GM12873 (cell line): ENCODE results near the gene GPR84.

Source experiments
- TF ChIP-seq, protein P1 (sequence below): IDR thresholded peaks from 2 replicates; pipeline ENCODE4 v1.5.1; 2012; ENCODE audit warnings: low read depth, mild to moderate bottlenecking, moderate library complexity, low read length, control low read depth; ENCODE audit not compliant: insufficient read depth; ENCODE audit errors: missing control alignments

GPR84 gene

DNA sequence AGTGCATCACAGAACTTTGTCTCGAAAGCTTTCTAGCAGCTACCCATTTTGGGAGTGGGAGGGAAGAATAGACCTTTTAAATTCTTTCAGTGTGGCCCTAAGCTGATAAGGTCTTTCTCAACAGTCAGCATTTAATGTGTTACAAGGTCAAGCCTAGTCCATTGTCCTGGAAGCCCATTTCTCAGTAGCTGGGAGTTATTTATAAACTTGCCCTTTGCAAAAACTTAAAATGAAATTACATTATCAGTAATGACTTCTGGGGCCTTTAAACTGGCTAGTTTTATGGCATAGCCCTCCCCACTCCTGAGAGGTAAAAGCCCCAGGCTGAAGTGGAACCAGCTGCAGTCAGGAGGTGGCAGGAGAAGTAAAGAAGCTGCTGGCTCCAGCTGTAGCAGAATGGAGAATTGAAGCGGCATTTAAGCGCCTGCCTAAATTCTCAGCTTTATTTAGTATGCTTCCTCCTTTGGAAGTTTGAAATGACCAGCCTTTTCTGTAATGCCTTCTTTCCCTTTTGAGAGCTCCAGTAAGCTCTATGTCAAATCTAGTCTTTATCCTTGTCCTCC, 26.9 kb downstream of the GPR84 start:
- TF ChIP-seq, protein P1, sequence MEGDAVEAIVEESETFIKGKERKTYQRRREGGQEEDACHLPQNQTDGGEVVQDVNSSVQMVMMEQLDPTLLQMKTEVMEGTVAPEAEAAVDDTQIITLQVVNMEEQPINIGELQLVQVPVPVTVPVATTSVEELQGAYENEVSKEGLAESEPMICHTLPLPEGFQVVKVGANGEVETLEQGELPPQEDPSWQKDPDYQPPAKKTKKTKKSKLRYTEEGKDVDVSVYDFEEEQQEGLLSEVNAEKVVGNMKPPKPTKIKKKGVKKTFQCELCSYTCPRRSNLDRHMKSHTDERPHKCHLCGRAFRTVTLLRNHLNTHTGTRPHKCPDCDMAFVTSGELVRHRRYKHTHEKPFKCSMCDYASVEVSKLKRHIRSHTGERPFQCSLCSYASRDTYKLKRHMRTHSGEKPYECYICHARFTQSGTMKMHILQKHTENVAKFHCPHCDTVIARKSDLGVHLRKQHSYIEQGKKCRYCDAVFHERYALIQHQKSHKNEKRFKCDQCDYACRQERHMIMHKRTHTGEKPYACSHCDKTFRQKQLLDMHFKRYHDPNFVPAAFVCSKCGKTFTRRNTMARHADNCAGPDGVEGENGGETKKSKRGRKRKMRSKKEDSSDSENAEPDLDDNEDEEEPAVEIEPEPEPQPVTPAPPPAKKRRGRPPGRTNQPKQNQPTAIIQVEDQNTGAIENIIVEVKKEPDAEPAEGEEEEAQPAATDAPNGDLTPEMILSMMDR, result no peak

DNA sequence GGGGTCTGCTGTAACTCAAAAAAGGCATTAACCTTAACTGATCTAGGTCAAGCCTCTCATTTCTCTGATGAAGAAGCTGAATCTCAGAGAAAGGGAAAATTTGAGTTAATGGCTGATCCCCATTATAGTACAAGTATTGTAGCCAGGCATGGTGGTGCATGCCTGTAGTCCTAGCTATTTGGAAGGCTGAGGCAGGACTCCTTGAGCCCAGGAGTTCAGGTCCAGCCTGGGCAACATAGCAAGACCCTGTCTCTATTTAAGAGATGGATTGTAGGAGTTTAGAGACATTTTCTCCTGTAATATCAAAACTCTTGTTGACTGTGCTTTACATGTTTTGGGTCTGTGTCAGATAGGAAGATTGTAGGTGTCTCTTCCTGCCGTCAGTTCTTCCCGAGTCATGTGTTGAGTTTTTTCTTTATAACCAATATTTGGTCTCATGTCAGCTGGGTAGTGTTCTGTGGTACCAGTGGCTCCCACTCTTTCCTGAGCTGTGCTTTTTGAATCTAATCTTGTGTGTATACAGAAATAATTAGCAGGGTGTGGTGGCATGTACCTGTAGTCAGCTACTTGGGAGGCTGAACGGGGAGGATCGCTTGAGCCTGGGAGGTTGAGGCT, 30.8 kb downstream of the GPR84 start:
- TF ChIP-seq, protein P1, result no peak

DNA sequence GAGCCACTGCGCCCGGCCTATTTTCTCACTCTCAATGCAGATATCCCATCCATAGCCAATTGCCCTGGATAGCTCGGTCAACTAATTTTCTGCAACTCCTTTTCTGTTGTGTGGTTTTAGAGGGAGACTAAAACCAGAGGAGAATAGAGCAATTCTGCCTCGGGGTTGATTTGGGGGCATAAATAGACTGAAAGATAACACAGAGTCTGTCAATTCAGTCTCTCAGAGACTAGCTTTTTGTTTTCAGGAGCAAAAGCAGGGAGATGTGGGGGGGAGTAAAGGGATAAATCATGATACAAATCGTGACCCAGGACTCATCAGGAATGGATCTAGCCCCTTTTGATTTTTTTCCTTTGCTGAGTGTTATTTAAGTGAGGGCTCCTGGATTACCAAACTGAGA, 32.8 kb downstream of the GPR84 start:
- TF ChIP-seq, protein P1, result no peak

DNA sequence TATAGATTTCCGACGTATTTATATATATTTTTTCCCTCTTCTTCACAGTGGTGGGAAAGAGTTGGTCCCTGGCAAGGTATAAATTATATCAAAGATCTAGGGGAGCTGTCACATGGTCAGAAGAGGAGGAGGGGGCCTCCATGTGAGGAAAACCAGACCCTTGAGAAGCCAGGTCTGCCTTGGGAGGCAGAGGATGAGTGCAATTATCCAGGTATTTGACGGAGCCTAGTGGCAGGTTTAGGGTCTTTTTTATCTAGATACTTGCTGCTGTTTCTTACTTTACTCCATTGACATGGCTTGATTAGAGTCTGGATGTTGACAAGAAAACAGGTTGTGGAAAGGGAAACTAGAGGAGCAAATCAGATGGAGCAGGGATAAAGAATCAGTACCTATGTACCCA, 33.8 kb downstream of the GPR84 start:
- TF ChIP-seq, protein P1, result no peak

DNA sequence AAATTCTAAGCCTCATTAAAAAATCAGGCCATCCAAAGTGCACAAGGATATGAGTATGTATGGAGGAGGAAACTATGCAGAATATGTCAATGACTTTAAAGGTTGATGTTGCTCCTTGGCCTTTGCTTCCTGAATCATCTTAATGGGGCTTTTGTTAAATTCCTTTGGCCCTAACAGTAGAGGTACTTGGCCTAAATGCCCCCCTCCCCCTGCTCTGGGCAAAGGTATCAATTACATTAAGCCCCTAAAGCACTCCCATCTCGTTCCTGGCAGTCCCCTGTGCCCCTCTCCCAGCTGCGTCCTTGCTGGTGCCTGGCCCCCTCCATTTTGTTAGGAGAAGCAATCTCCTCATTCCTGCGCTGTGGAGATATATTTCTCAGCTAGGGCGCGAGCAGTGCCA, 34.5 kb downstream of the GPR84 start:
- TF ChIP-seq, protein P1, result no peak

DNA sequence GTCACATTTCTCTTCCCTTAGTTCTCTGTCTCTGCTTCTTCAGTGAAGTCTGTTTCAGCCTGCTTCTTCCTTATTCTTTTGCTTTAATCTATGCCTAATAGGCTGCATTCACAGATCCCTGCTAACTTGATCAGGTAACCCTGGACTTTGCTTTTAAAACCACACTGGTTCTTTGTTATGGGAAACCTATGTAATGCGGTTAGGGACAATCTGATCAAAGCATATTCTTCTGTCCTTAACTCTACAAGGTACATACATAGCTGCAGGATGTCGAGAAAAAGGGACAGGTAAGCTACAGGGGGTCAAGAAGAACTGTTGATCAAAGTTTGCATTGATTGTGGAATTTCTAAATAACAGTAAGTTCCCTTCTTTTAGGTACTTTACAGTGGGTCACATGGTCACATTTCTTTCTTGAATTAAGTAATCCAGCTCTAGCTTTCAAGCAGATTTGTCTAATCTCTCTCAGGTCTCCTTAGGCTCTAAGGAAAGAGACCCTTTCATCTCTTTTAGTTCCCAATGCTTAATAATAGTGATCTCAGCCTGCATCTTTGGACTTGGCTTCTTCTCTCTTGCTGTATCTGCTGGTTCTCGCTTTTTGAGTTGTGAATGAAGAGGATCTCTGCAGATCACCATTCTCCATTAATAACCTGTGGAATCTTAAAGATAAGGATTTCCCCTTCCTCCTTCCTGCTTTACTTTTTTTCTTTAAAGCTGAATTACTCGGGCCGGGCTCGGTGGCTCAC, 35.5 kb downstream of the GPR84 start:
- TF ChIP-seq, protein P1, result no peak

DNA sequence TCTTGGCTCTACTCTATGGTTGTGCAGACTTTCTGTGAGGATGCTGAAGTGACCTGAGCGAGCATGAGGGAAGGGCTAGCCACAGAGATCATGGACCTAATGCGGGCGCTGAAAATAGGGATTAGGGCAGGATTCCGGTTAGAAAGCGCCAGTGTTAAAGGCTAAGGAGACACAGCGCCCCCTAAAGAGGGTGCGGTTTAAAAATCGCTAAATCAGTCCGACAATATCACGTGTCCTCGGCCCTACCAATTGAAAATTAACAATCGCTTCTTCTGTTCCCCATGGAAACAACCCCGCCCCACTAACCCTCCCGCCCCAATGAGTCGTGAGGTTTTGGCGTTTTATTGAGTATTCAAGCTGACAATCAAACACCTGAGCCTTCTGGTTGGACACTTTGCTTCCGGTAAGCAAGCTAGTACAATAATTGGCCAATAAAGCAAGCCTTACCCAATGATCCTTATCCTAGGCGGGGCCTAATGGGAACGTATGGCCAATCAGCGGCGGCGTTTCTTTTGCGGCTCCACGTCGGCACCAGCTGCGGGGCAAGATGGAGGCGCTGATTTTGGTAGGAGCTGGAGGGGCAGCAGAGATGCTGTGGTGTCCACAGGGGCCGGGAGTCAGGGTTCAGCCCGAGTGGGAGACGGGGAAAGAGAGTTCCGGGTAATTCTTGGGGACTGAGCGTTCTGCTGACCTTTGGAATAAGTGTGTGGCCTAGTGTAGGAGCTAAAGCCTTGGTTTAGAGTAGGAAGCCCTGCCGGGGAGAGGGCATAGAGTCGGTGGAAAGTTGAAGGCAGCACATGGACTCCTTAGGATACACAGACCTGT, 39.5 kb downstream of the GPR84 start, which contains the start of gene COPZ1:
COPZ1 (plus strand) TSS at position 515 of the 825 bp plus-strand sequence; CDS start at position 548, 33 bp downstream.
- TF ChIP-seq, protein P1, result peak; percentile 81
